Measurements from ENCODE around the gene METTL27.
"Not testable (repeated sequence)": the region's sequence is repeated elsewhere in the genome, so short reads cannot be mapped to it uniquely, and the experiment has no call there.

- TF ChIP-seq CTCF (IDR thresholded peaks at IDR 0.05 in 2 of 3, conservative IDR thresholded peaks at IDR 0.05 in 1 of 3; ENCODE audit: insufficient read depth in 2 of 3, low read depth in 1 of 3, low read length in 3 of 3); EZH2 (IDR thresholded peaks at IDR 0.05; ENCODE audit: borderline replicate concordance, low read depth, low read length); CHD4 (IDR thresholded peaks at IDR 0.05; ENCODE audit: insufficient read depth, insufficient replicate concordance, low read depth, low read length, poor library complexity, severe bottlenecking): not testable (repeated sequence)
Measured at GRCh38 chr7:73837167-73837566, 5.1 kb downstream of the METTL27 start.
